HEK293T (cell line): Measurements from ENCODE around the gene SMAD5.

ENCODE experiments used
- CTCF ChIA-PET: fragments of 350-600 bp; formaldehyde crosslinking; extraction: SDS; loops from one replicate; lab custom pipeline; 2021; ENCODE audit warnings: antibody characterized with exemption, inconsistent platforms; lab: Yijun Ruan, JAX
- POLR2A ChIA-PET: fragments of 350-600 bp; formaldehyde crosslinking; extraction: SDS; loops from one replicate; lab custom pipeline; 2020; ENCODE audit warnings: antibody characterized with exemption, inconsistent platforms; lab: Yijun Ruan, JAX
- DNase-seq: peaks from one replicate; pipeline ENCODE4 v3.0.0; 2012; ENCODE audit warnings: mixed read lengths; ENCODE audit errors: extremely low spot score
- ARNT ChIP-seq: fragments of 450-650 bp; IDR thresholded peaks from 2 replicates; pipeline ENCODE4 v1.6.1; 2017; ENCODE audit warnings: mild to moderate bottlenecking
- BHLHE40 ChIP-seq: fragments of 450-650 bp; IDR thresholded peaks from 2 replicates; pipeline ENCODE4 v1.6.1; 2016; ENCODE audit warnings: mild to moderate bottlenecking, moderate library complexity, borderline replicate concordance
- CTBP1 ChIP-seq: fragments of 450-650 bp; IDR thresholded peaks from 2 replicates; pipeline ENCODE4 v1.6.1; 2016; ENCODE audit warnings: borderline replicate concordance
- ELF4 ChIP-seq: fragments of 450-650 bp; IDR thresholded peaks from 2 replicates; pipeline ENCODE4 v1.6.1; 2017; ENCODE audit warnings: antibody characterized with exemption
- FOXA1 ChIP-seq: fragments of 450-650 bp; IDR thresholded peaks from 2 replicates; pipeline ENCODE4 v1.6.1; 2016; ENCODE audit warnings: mild to moderate bottlenecking
- FOXK2 ChIP-seq: fragments of 450-650 bp; IDR thresholded peaks from 2 replicates; pipeline ENCODE4 v1.6.1; 2016; ENCODE audit warnings: mild to moderate bottlenecking
- FOXM1 ChIP-seq: fragments of 450-650 bp; IDR thresholded peaks from 2 replicates; pipeline ENCODE4 v1.6.1; 2017; ENCODE audit warnings: mild to moderate bottlenecking, borderline replicate concordance
- HDGF ChIP-seq: fragments of 450-650 bp; IDR thresholded peaks from 2 replicates; pipeline ENCODE4 v1.6.1; 2017; ENCODE audit warnings: antibody characterized with exemption, borderline replicate concordance
- L3MBTL2 ChIP-seq: fragments of 450-650 bp; conservative IDR thresholded peaks from 2 replicates; pipeline ENCODE4 v1.6.1; 2016; ENCODE audit warnings: mild to moderate bottlenecking
- LEF1 ChIP-seq: fragments of 450-650 bp; IDR thresholded peaks from 2 replicates; pipeline ENCODE4 v1.6.1; 2017; ENCODE audit warnings: mild to moderate bottlenecking, borderline replicate concordance
- NFRKB ChIP-seq: fragments of 450-650 bp; IDR thresholded peaks from 2 replicates; pipeline ENCODE4 v1.6.1; 2016; ENCODE audit warnings: mild to moderate bottlenecking, moderate library complexity
- PKNOX1 ChIP-seq: fragments of 450-650 bp; IDR thresholded peaks from 2 replicates; pipeline ENCODE4 v1.6.1; 2016
- SP1 ChIP-seq: fragments of 450-650 bp; IDR thresholded peaks from 2 replicates; pipeline ENCODE4 v1.6.1; 2017
- SUZ12 ChIP-seq: fragments of 450-650 bp; IDR thresholded peaks from 2 replicates; pipeline ENCODE4 v1.6.1; 2016; ENCODE audit warnings: mild to moderate bottlenecking
- TARDBP ChIP-seq: fragments of 450-650 bp; IDR thresholded peaks from 2 replicates; pipeline ENCODE4 v1.6.1; 2016
- ZNF384 ChIP-seq: fragments of 450-650 bp; IDR thresholded peaks from 2 replicates; pipeline ENCODE4 v1.6.1; 2016

SMAD5 gene

GRCh38 chr5:136207631-136208030 lies 75.0 kb downstream of the SMAD5 start:
- TF ChIP-seq NFRKB (no peak), CTBP1 (no peak), FOXM1 (no peak), FOXA1 (no peak), ARNT (no peak), LEF1 (no peak), TARDBP (no peak), HDGF (no peak), L3MBTL2 (no peak), PKNOX1 (no peak), ELF4 (no peak), SUZ12 (no peak), ZNF384 (no peak), FOXK2 (no peak), BHLHE40 (no peak)
- no peak for DNase-seq
- ChIA-PET POLR2A (no interaction called here), CTCF (no interaction called here)

GRCh38 chr5:136208916-136209315 lies 76.3 kb downstream of the SMAD5 start:
- ChIA-PET CTCF (no interaction called here), POLR2A (no interaction called here)
- DNase-seq, result no peak
- no peak for TF ChIP-seq HDGF
- no peak for TF ChIP-seq ZNF384
- no peak for TF ChIP-seq LEF1
- no peak for TF ChIP-seq FOXA1
- no peak for TF ChIP-seq ARNT
- no peak for TF ChIP-seq BHLHE40
- no peak for TF ChIP-seq CTBP1
- TF ChIP-seq L3MBTL2, result no peak
- no peak for TF ChIP-seq NFRKB
- no peak for TF ChIP-seq SUZ12
- no peak for TF ChIP-seq ELF4

- ChIA-PET POLR2A (no interaction called here), CTCF (no interaction called here)
- no peak for DNase-seq
- TF ChIP-seq NFRKB, result no peak
- no peak for TF ChIP-seq BHLHE40
- no peak for TF ChIP-seq ARNT
- no peak for TF ChIP-seq L3MBTL2
- no peak for TF ChIP-seq HDGF
- TF ChIP-seq PKNOX1, result no peak
- no peak for TF ChIP-seq TARDBP
- no peak for TF ChIP-seq ZNF384
- no peak for TF ChIP-seq FOXK2
- TF ChIP-seq SUZ12, result no peak
- TF ChIP-seq FOXA1, result no peak
- no peak for TF ChIP-seq SP1
- TF ChIP-seq ELF4, result no peak
- no peak for TF ChIP-seq LEF1
- no peak for TF ChIP-seq CTBP1
- TF ChIP-seq FOXM1, result no peak
These were observed 76.8 kb downstream of the SMAD5 start for GRCh38 chr5:136209346-136209910.

GRCh38 chr5:136210259-136210658 lies 77.6 kb downstream of the SMAD5 start:
- CTCF ChIA-PET, result no interaction called here
- POLR2A ChIA-PET, result no interaction called here
- TF ChIP-seq SP1 (no peak), L3MBTL2 (no peak), HDGF (no peak), ZNF384 (no peak), TARDBP (no peak), ARNT (no peak), SUZ12 (no peak), NFRKB (no peak)
- DNase-seq, result no peak

- CTCF ChIA-PET, result interaction anchor here (0.7 to 2.1 kb wide), 11 partner anchors 11 to 584 kb away, joined by 3 to 8 read pairs (median 4); no protein-coding TSS in a partner anchor
- no peak for TF ChIP-seq TARDBP
- no peak for TF ChIP-seq SUZ12
- POLR2A ChIA-PET, result no interaction called here
- DNase-seq, result no peak
These were observed 78.8 kb downstream of the SMAD5 start for GRCh38 chr5:136211282-136212040.

- POLR2A ChIA-PET, result no interaction called here
- no peak for TF ChIP-seq LEF1
- no peak for TF ChIP-seq PKNOX1
- TF ChIP-seq CTBP1, result no peak
- TF ChIP-seq TARDBP, result no peak
- TF ChIP-seq L3MBTL2, result no peak
- TF ChIP-seq BHLHE40, result no peak
- TF ChIP-seq FOXM1, result no peak
- no peak for TF ChIP-seq SP1
- no peak for TF ChIP-seq FOXK2
- TF ChIP-seq HDGF, result no peak
- TF ChIP-seq ZNF384, result no peak
- TF ChIP-seq SUZ12, result no peak
- TF ChIP-seq FOXA1, result no peak
- no peak for TF ChIP-seq ELF4
- no peak for TF ChIP-seq NFRKB
- peak; percentile 68 for DNase-seq
- CTCF ChIA-PET, result interaction anchor here (0.7 to 2.1 kb wide), 9 partner anchors 11 to 324 kb away, joined by 3 to 8 read pairs (median 5); no protein-coding TSS in a partner anchor
These were observed 79.6 kb downstream of the SMAD5 start for GRCh38 chr5:136212252-136212721.
